Lower leg skin (tissue), 3 donors: ENCODE measurements around the gene BCAT1.

Experiments
- CTCF ChIP-seq, 3 donors: fragments of 450-650 bp; IDR thresholded peaks; one replicate each; pipeline ENCODE4 v1.5.1; 2016; ENCODE audit warnings: antibody characterized with exemption in 3 of 3, mild to moderate bottlenecking in 3 of 3, moderate library complexity in 2 of 3
- POLR2A ChIP-seq, 2 donors: fragments of 450-650 bp; IDR thresholded peaks; one replicate each; pipeline ENCODE4 v1.6.1; 2016 to 2017; ENCODE audit warnings: antibody characterized with exemption in 2 of 2, mild to moderate bottlenecking in 1 of 2, moderate library complexity in 1 of 2

- no peak for TF ChIP-seq CTCF (IDR thresholded peaks at IDR 0.05)
- no peak for TF ChIP-seq POLR2A (IDR thresholded peaks at IDR 0.05)
These were observed 102.2 kb downstream of the BCAT1 start for GRCh38 chr12:24846689-24847088.
